ACC112 (cell line): Measurements from ENCODE around the gene PXT1.
"Not testable (repeated sequence)": the region's sequence is repeated elsewhere in the genome, so short reads cannot be mapped to it uniquely, and the experiment has no call there.

Experiments used
- H2AFZ ChIP-seq: fragments of 200-600 bp; sonication (generic); one replicate; pipeline ENCODE4 v1.6.0; 2017; ENCODE audit warnings: antibody characterized with exemption, low read length; ENCODE audit not compliant: unreplicated experiment
- H3K27ac ChIP-seq: fragments of 200-600 bp; sonication (generic); 2 replicates; pipeline ENCODE4 v1.5.1; 2014; ENCODE audit warnings: low read depth, mild to moderate bottlenecking, antibody characterized with exemption, low read length, moderate library complexity
- H3K27me3 ChIP-seq: fragments of 200-600 bp; sonication (generic); 2 replicates; pipeline ENCODE4 v1.6.1; 2014; ENCODE audit warnings: mild to moderate bottlenecking, antibody characterized with exemption, low read length, moderate library complexity, mixed read lengths; ENCODE audit not compliant: insufficient read depth
- H3K36me3 ChIP-seq: fragments of 200-600 bp; sonication (generic); 2 replicates; pipeline ENCODE4 v1.6.1; 2016; ENCODE audit warnings: mild to moderate bottlenecking, antibody characterized with exemption, low read length, moderate library complexity, mixed read lengths; ENCODE audit not compliant: insufficient read depth
- H3K4me1 ChIP-seq: fragments of 200-600 bp; sonication (generic); one replicate; pipeline ENCODE4 v1.6.1; 2016; ENCODE audit warnings: low read length, mixed read lengths; ENCODE audit not compliant: insufficient read depth, unreplicated experiment, control insufficient read depth
- H3K4me3 ChIP-seq: fragments of 200-600 bp; sonication (generic); 2 replicates; pipeline ENCODE4 v1.5.1; 2014; ENCODE audit warnings: mild to moderate bottlenecking, low read depth, low read length
- H3K79me2 ChIP-seq: fragments of 200-600 bp; sonication (generic); one replicate; pipeline ENCODE4 v1.6.0; 2016; ENCODE audit warnings: low read length; ENCODE audit not compliant: control insufficient read depth, unreplicated experiment, insufficient read depth

PXT1 gene

DNA sequence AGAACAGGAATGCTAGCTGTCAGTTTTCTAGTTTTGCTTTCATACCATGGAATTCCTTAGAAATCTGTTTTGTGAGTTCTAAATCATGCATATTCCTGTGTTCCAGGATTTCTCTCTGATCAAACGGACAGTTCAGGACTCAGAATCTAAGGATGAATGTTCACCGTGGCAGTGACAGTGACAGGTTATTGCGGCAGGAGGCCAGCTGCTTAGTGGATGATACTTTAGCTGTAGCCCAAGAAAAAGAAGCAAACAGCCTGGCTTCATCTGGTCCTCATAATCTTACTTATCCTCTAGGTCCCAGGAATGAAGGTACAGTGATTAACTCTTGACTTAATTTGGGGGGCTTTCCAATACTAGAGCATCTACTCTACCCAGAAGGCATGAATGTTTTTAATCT, 27.3 kb upstream of the PXT1 start:
- Histone ChIP-seq H3K4me3 (no peak overlapping the region), H3K36me3 (no peaks in the 10 kb centered on the region; the same call in 1 of the 2 replicates), H3K4me1 (no peaks in the 10 kb centered on the region), H3K27me3 (no peaks in the 10 kb centered on the region), H3K27ac (no peak overlapping the region), H3K79me2 (peaks cover 30% of the 10 kb centered on the region), H2AFZ (no peak overlapping the region)

GRCh38 chr6:36469148-36469661, 26.6 kb upstream of the PXT1 start:
- Histone ChIP-seq H3K4me3 (no peak overlapping the region), H3K27ac (no peak overlapping the region), H3K36me3 (no peaks in the 10 kb centered on the region; the same call in 1 of the 2 replicates), H3K27me3 (no peaks in the 10 kb centered on the region), H3K79me2 (peaks cover 38% of the 10 kb centered on the region), H3K4me1 (peaks cover under 1% of the 10 kb centered on the region), H2AFZ (no peak overlapping the region)

GRCh38 chr6:36467625-36468024, 25.0 kb upstream of the PXT1 start:
- Histone ChIP-seq H3K36me3 (peaks cover 3% of the 10 kb centered on the region), H3K4me3 (no peak overlapping the region), H2AFZ (no peak overlapping the region), H3K27me3 (no peaks in the 10 kb centered on the region), H3K79me2 (peaks cover 52% of the 10 kb centered on the region), H3K4me1 (peaks cover 10% of the 10 kb centered on the region), H3K27ac (no peak overlapping the region)

GRCh38 chr6:36464233-36464632, 21.6 kb upstream of the PXT1 start:
- peaks cover 80% of the 10 kb centered on the region for H3K79me2 ChIP-seq
- H3K27ac ChIP-seq: peak overlapping the region; percentile 44
- no peak overlapping the region for H3K4me3 ChIP-seq
- H3K27me3 ChIP-seq: no peaks in the 10 kb centered on the region
- H2AFZ ChIP-seq: no peak overlapping the region
- H3K4me1 ChIP-seq: peaks cover 10% of the 10 kb centered on the region
- peaks cover 10% of the 10 kb centered on the region for H3K36me3 ChIP-seq

DNA sequence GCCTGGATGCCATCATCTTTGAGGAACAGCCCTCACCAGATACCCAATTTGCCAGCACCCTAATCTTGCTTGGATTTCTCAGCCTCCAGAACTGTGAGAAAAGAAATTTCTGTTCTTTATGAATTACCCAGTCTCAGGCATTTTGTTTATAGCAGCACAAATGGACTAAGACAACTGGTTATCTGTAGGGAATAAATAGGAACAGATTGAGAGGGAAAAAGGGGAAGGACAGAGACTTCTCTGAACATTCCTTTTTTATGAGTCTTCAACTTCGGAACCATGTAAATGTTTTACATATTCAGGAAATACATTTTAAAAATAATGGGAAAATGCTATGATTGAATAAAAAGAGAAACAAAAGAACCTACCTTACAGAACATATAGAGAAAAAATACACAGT, 21.0 kb upstream of the PXT1 start:
- peaks cover 80% of the 10 kb centered on the region for H3K79me2 ChIP-seq
- H3K36me3 ChIP-seq: peaks cover 10% of the 10 kb centered on the region
- peak overlapping the region; percentile 44 for H3K27ac ChIP-seq
- no peak overlapping the region for H3K4me3 ChIP-seq
- peaks cover 10% of the 10 kb centered on the region for H3K4me1 ChIP-seq
- H2AFZ ChIP-seq: no peak overlapping the region
- no peaks in the 10 kb centered on the region for H3K27me3 ChIP-seq

DNA sequence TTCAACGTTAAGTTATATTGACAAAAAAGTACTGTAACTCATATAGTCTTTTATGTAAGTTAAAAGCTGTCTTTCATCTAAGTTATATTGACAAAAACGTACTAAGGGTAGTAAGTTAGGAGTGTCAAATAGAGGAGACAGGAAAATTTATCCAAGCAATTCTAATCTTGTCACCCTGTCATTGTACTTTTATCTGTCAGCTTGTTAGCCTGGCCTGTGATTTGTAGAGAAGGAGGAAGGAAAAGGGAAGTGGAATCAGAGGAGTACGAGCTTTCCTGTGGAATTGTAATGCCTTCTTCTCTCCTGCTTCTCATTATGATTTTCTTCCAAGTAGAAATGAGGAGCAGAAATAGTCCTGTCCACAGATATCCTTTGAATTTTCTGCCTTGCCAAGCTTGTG, 19.0 kb upstream of the PXT1 start:
- no peak overlapping the region for H3K27ac ChIP-seq
- peaks cover 81% of the 10 kb centered on the region for H3K79me2 ChIP-seq

DNA sequence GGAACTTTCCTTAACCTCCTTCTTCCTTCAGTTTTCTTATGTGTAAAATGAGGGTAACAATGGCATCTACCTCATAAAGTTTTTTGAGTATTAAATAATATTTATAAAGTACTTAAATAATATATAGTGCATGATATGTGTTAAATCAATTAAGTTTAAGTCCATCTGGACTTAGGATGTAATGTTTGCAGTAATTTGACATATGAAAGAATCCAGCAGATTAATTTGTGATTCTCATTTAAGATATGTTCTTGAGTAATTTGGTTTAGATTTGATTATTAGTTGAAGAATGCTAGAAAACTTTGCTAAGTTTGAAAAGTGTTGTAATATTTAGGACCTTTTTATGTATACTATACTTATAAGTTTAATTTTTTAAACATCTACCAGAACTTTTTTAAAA, 18.3 kb upstream of the PXT1 start:
- peaks cover 10% of the 10 kb centered on the region for H3K36me3 ChIP-seq
- H3K27me3 ChIP-seq: no peaks in the 10 kb centered on the region
- no peak overlapping the region for H3K4me3 ChIP-seq
- H3K79me2 ChIP-seq: peaks cover 77% of the 10 kb centered on the region
- H2AFZ ChIP-seq: no peak overlapping the region
- H3K4me1 ChIP-seq: peaks cover 10% of the 10 kb centered on the region
- no peak overlapping the region for H3K27ac ChIP-seq

More for the DNA sequence above, 19.0 kb upstream of the PXT1 start:
- peaks cover 10% of the 10 kb centered on the region for H3K4me1 ChIP-seq
- H3K4me3 ChIP-seq: no peak overlapping the region
- peaks cover 10% of the 10 kb centered on the region for H3K36me3 ChIP-seq
- no peaks in the 10 kb centered on the region for H3K27me3 ChIP-seq
- no peak overlapping the region for H2AFZ ChIP-seq

GRCh38 chr6:36459501-36459900, 16.8 kb upstream of the PXT1 start:
- Histone ChIP-seq H3K27ac (no peak overlapping the region), H3K79me2 (peaks cover 81% of the 10 kb centered on the region), H3K4me1 (peaks cover 10% of the 10 kb centered on the region), H3K4me3 (no peak overlapping the region), H3K27me3 (no peaks in the 10 kb centered on the region), H2AFZ (no peak overlapping the region), H3K36me3 (peaks cover 17% of the 10 kb centered on the region)

DNA sequence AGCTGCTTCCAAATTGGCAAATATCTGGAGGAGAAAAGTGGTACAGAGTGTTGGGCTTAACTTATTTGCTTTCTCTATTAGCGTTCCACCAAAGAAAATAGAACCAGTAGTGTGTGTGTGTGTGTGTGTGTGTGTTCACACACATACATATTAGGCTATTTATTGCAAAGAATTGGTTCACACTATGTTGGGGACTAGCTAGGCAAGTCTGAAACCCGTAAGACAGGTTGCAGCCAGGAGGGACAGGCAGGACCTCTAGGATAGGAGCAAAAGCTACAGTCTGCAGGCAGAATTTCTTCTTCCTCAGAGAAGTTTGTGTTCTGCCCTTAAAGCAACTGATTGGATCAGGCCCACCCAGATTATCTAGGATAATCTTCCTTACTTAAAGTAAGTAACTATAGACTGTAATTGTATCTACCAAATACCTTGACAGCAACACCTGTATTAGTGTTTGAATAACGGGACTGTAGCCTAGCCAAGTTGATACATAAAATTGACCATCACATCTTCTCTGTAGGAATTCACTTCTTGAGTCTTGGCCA, 12.9 kb upstream of the PXT1 start:
- Histone ChIP-seq H3K36me3 (0 out of 2 replicates have a peak, but pooled peaks cover 7% of the 10 kb centered on the region), H2AFZ (no peak overlapping the region), H3K4me1 (no peaks in the 10 kb centered on the region), H3K79me2 (peaks cover 70% of the 10 kb centered on the region), H3K27me3 (no peaks in the 10 kb centered on the region), H3K27ac (no peak overlapping the region), H3K4me3 (no peak overlapping the region)

GRCh38 chr6:36452897-36453296, 10.2 kb upstream of the PXT1 start:
- H3K4me3 ChIP-seq, H3K27ac ChIP-seq, H3K4me1 ChIP-seq, H2AFZ ChIP-seq, H3K27me3 ChIP-seq: not testable (repeated sequence)
- H3K79me2 ChIP-seq: peaks cover 74% of the 10 kb centered on the region
- peaks cover 21% of the 10 kb centered on the region for H3K36me3 ChIP-seq

GRCh38 chr6:36449173-36449572, 6.5 kb upstream of the PXT1 start:
- not testable (repeated sequence) for H3K27me3 ChIP-seq, H3K4me3 ChIP-seq, H3K27ac ChIP-seq, H2AFZ ChIP-seq
- H3K79me2 ChIP-seq: peaks cover 73% of the 10 kb centered on the region
- peaks cover 13% of the 10 kb centered on the region for H3K4me1 ChIP-seq
- H3K36me3 ChIP-seq: peaks cover 18% of the 10 kb centered on the region
